SIG-M5 treated with dmso at 0.1 percent for 504 hours (cell line): ENCODE measurements around the gene SMYD4.
"Not testable (repeated sequence)": the region's sequence is repeated elsewhere in the genome, so short reads cannot be mapped to it uniquely, and the experiment has no call there.

ENCODE experiments used
- DNase-seq: peaks from one replicate; lab custom pipeline; 2025; ENCODE audit not compliant: unreplicated experiment; lab: John Stamatoyannopoulos, UW

SMYD4 gene

GRCh38 chr17:1755252-1755826 lies 74.4 kb downstream of the SMYD4 start:
- DNase-seq, result no peak

- no peak for DNase-seq
Measured at GRCh38 chr17:1754430-1755112, 75.1 kb downstream of the SMYD4 start.

GRCh38 chr17:1753767-1754429 lies 75.8 kb downstream of the SMYD4 start:
- DNase-seq, result no peak

- peak; percentile 38 for DNase-seq
Measured at GRCh38 chr17:1752425-1753262, 77.1 kb downstream of the SMYD4 start.

GRCh38 chr17:1750628-1751027 lies 79.1 kb downstream of the SMYD4 start:
- no peak for DNase-seq

GRCh38 chr17:1746975-1747543 lies 82.6 kb downstream of the SMYD4 start:
- DNase-seq, result no peak

- no peak for DNase-seq
Measured at GRCh38 chr17:1745513-1746020, 84.1 kb downstream of the SMYD4 start.

- DNase-seq, result no peak
Measured at GRCh38 chr17:1744551-1745512, 84.9 kb downstream of the SMYD4 start.

GRCh38 chr17:1743088-1743439 lies 86.6 kb downstream of the SMYD4 start:
- DNase-seq, result no peak

GRCh38 chr17:1742371-1743087 lies 87.2 kb downstream of the SMYD4 start, which contains the start of gene SERPINF2:
Gene SERPINF2 (plus strand): TSS chr17:1742871. CDS start chr17:1744996, 2,125 bp downstream.
- no peak for DNase-seq

- DNase-seq, result not testable (repeated sequence)
Measured at GRCh38 chr17:1741899-1742298, 87.8 kb downstream of the SMYD4 start.

- no peak for DNase-seq
Measured at GRCh38 chr17:1737531-1738291, 92.0 kb downstream of the SMYD4 start.

- DNase-seq, result peak; percentile 11
Measured at GRCh38 chr17:1736348-1737281, 93.1 kb downstream of the SMYD4 start.

GRCh38 chr17:1735834-1736347 lies 93.8 kb downstream of the SMYD4 start:
- DNase-seq, result no peak

- DNase-seq, result no peak
Measured at GRCh38 chr17:1735418-1735817, 94.3 kb downstream of the SMYD4 start.

- DNase-seq, result no peak
Measured at GRCh38 chr17:1733759-1734158, 95.9 kb downstream of the SMYD4 start.

- DNase-seq, result no peak
Measured at GRCh38 chr17:1732833-1733321, 96.8 kb downstream of the SMYD4 start.
